Measurements from ENCODE around the gene ZNF672.

ZNF672 gene

DNA sequence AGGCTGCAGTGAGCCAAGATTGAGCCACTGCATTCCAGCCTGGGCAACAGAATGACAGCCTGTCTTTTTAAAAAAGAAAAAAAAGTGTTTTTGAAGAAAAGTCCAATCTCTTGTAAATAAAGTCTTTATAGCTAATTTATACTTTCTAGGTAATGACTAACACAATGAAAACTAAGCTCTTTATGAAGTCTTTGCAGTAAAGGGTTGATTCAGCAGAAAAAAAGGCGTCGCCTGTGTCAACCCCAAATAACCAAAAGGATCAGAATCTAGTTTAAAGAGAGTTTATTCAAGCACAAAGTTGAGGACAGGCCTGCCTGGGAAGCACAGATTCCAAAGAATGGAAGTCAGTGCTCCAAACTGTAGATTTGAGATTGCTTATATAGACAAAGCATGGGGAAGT is 53.7 kb downstream of the ZNF672 start:
- no peak for DNase-seq

DNA sequence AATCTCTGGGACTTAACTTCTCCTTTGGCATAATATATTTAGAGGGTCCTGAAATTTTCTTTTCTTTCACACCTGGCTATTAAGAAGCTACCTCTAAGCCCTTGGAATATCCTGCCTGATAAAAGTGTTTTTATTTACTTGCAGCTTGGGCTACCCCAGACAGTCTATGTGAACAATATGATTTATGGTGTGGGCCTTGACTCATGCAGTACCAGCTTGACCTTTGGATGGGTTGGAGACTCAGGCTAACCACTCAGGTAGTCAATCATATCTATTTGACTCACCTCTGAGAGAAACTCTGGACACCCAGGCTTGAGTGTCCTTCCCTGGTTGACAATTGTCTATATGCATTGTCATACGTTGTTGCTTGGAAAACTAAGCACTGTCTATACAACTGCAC is 54.6 kb downstream of the ZNF672 start:
- DNase-seq: no peak

- no peak for DNase-seq
These were observed 56.8 kb downstream of the ZNF672 start for GRCh38 chr1:248894837-248895236.

DNA sequence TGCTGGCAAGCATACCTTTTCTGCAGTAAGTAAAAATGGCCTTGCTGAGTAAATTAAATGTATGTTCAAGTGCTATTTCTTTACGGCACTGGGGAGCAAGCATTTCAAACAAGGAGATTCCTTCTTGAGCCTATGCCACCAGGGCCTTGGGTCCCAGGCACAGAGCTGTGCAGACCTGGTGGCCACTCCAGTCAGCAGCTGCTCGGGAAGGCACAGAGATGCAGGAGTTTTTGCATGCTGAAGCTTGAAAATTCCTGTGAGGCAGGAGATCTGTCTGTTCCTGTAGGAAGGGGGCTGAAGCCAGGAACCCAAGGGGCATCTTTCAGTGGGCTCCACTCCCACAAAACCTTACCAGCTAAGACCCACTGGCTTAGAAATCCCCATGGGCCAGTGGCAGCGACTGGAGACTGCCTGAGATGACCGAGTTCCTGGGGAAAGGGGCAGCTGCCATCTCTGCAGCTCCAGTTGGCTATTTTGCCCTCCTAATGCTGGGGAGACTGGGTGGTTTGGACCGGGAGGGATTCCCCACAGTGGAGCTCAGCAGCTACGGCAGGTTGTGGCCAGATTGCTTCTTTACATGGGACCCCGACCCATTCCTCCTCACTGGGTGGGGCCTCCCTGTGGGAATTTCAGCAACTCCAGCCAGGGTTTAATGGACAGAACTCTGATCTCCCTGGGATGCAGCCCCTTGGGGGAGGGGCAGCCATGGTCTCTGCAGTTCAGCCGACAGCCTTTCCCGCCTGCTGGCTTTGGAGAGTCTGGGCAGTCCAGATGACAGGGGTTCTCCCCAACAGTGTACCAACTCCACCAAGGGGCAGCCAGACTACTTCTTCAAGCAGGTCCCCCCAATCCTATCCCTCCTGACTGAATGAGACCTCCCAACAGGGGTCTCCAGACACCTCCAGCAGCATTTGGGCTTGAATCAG is 59.7 kb downstream of the ZNF672 start:
- no peak for DNase-seq
